HG03025 (cell line): ENCODE measurements around the gene NCKAP5.

Experiments
- ATAC-seq: cut with Tn5 transposase; IDR thresholded peaks from one replicate; pipeline ENCODE4 v1.9.1; 2021; ENCODE audit warnings: mild to moderate bottlenecking, moderate library complexity; ENCODE audit not compliant: unreplicated experiment, low FRiP score

The NCKAP5 gene

GRCh38 chr2:133192028-133192427 lies 376.2 kb downstream of the NCKAP5 start:
- ATAC-seq: no peak

GRCh38 chr2:133177196-133177595 lies 391.1 kb downstream of the NCKAP5 start:
- no peak for ATAC-seq

- ATAC-seq: no peak
These were observed 392.3 kb downstream of the NCKAP5 start for GRCh38 chr2:133175926-133176325.

- ATAC-seq: no peak
These were observed 395.0 kb downstream of the NCKAP5 start for GRCh38 chr2:133173224-133173623.

DNA sequence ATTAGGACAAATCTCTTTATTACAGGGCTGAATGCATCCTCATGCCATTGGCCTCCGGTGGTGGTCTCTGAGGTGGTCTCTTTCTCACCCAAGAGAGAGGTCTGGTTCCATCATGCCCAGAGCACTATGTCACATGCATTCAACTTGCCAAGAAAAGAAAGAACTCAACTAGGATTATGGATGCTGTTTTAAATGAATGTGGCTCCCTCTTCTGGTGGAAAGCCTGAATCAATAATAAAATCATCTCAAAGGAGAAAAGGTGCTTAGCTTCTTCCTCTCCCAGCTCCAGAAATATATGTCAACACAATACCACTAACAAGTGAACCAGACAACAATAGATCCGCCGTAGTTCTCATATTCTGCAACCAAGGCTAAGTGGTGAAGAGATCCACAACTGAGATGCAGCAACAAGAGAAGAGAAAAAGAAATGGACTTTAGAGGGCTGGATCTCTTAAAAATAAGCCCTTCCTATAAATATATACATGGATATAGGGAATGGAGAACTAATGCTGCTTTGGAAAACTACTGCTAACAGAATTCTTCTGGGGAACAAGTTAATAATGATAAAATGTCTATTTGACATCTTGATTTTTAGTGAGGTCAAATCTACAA lies 396.8 kb downstream of the NCKAP5 start:
- ATAC-seq: no peak

DNA sequence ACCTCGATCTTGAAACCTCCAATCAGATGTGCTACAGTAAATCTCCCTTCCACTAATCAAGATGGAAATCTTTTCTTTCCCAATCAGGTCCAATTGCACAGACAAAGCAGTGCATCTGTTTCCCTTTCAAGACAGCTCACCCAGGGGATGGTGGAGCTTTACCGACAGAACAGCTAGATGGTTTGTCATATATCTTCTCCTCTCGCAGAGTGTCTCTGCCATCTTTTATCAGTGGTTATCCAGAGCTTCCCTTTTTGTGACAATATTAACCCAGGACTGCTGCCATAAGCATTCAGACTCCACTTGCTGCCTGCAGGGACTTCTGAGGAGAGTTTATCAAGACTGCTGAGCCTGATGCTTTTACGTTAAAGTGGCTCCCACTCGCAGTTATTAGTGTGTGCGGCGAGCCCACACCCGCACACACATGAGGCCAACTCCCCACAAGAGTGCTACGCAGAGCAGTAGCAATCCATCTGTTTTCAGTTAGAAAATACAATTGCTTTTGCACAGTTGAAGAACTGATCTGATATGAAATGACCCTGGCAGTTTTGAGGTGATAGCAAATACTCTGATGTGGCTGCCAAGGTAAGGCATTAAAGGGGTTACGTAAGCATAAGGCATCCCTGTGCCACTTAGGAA lies 398.9 kb downstream of the NCKAP5 start:
- no peak for ATAC-seq

GRCh38 chr2:133167990-133168389 lies 400.3 kb downstream of the NCKAP5 start:
- ATAC-seq: no peak

- ATAC-seq: no peak
These were observed 401.0 kb downstream of the NCKAP5 start for GRCh38 chr2:133167223-133167622.

- ATAC-seq: no peak
These were observed 402.2 kb downstream of the NCKAP5 start for GRCh38 chr2:133166031-133166430.

DNA sequence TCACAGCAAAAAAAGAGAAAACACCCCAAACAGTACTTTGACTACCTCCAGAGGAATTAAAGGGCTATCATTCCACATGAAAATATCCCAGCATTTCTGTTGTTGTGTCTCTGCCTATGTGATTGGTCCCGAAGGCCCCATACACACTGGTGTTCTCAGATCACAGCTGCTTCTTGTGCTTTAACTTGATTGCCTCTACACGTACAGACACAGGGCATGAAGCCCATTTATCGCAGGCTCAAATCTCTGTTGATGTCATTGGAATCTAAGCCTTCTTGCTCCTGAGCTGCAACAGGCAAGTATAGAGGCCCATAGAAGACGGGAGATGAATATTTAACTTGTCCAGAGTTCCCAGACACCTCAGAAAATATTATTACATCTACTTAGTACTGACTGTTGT lies 405.2 kb downstream of the NCKAP5 start:
- ATAC-seq: no peak

GRCh38 chr2:133158442-133158841 lies 409.8 kb downstream of the NCKAP5 start:
- no peak for ATAC-seq

DNA sequence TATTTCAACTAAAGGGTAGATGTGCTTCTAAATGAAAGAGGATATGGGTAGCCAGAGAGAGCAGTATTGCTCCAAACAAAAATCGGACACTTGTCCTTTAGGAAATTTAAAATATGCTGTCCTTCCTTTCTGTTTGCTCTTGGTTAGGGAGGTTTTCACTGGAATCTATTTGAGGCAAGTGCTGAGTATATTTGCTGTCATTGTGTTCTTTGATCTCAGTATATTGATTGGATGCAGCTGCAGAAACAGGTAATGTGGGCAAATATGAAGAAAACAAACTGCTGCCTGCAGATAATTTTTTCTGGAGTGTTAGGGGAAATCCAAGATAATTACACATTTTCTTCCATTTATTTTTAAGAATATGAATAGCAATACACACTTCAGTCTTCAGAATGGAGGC lies 410.2 kb downstream of the NCKAP5 start:
- no peak for ATAC-seq

GRCh38 chr2:133157141-133157540 lies 411.1 kb downstream of the NCKAP5 start:
- no peak for ATAC-seq

GRCh38 chr2:133152801-133153200 lies 415.5 kb downstream of the NCKAP5 start:
- ATAC-seq: no peak

DNA sequence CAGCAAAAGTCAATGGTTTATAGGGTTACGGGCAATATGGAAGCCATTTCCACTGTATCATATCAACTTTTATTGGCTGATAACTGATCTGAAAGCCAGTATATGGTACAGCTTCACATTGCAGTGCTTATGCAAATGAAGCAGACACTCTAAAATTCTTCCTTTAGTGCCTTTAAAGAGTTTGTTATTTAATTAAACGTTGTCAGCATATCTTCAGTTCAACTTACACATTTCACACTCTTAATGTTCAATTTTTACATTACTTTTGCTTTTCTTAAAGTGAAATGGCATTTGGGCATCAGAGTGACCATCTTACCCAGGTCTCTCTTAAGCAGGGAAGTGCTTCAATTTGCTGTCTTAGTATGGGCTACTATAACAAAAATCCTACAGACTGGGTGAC lies 420.1 kb downstream of the NCKAP5 start:
- ATAC-seq: no peak

DNA sequence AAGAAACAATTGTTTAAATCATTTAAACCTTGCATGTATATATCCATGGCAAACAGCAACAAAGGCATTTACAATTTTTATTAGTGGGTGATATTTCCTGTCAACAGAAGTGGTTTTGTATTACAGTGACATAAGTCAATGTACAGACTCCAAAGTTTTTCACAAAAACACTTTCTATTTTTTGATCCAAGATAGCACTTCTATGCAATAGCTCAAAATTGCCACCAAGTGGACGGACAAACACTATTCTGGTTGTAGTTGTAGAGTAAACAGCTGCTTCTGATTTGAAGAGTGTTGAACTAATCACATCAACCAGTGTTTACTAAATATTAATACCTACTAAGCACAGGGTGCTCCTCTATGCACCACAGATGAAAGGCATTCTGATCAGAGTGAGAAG lies 421.4 kb downstream of the NCKAP5 start:
- ATAC-seq: no peak

DNA sequence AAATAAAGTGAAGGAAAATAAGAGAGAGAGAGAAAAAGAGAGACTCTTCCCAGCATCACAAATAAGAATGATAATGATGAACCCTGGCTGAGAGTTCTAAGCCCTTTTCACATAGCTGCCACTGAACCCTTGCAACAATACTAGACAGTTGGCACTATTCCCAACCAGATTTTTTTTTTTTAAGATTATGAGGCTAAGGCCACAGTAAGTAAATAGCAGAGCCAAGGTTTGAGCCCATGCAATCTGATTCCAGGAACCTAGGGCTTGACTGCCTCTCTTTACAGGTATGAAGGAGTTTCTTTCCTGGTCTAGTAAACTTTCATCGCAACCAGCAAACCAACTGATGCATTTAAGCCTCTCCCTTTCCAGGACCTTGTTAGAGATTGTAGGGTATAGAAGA lies 424.6 kb downstream of the NCKAP5 start:
- ATAC-seq: no peak

DNA sequence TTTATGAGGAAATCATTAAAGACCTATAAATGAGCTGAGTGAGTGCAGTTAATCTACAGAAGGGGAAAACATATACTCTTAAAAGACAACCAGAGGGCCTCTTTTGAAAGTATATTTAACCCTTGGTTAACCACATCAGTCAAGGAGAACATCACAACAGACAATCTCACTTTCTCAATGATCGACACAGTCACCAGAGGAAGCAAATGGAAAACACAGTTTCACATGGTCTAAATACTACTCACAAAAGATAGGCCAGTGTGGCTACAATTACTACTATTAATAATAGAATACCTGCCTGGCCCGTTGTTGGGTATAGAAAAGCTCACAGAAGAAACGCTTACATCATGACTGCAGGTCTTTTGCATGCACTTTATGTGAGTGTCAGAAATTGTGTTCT lies 426.2 kb downstream of the NCKAP5 start:
- no peak for ATAC-seq

DNA sequence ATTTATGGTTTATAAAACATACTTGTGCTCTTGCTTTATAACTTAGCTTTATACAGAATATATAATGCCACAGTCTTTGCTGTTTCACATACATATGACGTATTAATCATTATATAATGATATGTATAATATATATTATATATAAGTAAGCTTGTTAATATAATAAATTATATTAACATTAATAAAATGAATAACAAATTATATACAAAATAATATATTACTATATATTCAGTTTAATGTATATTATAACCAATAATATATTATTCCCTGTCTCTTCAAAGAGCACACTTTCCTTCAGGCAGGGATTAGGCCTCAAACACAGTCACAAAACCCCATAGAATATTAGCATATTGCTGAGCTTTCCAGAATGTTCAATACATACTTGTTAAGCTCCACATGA lies 427.6 kb downstream of the NCKAP5 start:
- no peak for ATAC-seq

- ATAC-seq: no peak
These were observed 428.3 kb downstream of the NCKAP5 start for GRCh38 chr2:133139847-133140533.

DNA sequence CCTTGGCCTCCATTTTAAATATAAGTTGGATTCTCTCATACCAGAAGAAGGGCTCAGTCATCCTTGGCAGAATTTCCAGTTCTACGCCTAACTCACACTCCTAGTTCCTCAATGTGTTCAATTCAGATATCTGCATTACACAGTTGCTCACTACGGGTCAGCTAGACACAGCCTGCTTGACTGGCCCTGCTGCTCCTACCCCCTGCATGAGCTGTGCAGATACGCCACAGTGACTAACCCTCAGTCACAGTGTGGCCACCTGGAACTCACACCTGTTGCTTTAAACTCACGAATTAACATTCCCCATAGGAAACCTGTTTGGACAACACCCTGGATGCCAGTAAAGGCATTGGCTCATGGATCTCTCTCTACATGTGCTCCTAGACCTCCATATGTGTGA lies 429.6 kb downstream of the NCKAP5 start:
- no peak for ATAC-seq

DNA sequence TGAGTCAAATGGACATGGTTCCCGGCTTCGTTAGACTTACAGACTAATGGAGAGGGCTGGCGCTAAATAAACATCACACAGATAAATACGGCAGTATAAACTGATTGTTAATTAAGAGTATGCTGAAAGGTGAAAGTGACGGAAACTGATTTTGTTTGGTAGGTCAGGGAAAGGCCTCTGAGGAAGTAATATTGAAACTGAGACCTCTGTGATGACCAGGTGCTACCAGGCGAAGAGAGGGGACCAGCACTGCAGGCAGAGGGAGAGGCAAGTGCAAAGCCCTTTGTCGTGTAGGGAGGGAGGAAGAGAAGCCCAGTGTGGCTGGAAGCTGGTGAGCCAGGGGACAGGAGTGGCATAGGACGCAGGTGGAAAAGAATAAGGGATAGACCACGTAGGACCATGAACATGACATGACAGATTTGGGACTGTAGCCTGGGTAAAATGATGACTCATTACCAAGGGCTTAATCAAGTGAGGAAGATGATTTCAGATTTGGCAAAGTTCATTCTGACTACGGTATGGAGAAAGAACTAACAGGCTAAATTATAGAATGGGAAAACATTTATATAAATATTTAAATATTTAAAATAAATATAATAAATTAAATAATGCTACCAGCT lies 433.1 kb downstream of the NCKAP5 start:
- ATAC-seq: no peak
